Measurements from ENCODE around the gene VAV3.

The VAV3 gene

GRCh38 chr1:107795994-107796393, 169.0 kb downstream of the VAV3 start:
- Histone ChIP-seq H3K9ac (ENCODE audit: low read depth, low read length) (no peak overlapping the region), H3K36me3 (ENCODE audit: control insufficient read depth, insufficient read depth, low read length) (no peaks in the 10 kb centered on the region), H3K27me3 (ENCODE audit: control insufficient read depth, insufficient read depth, low read length) (no peaks in the 10 kb centered on the region), H3K4me3 (ENCODE audit: low read depth, low read length) (no peak overlapping the region), H3K9me3 (ENCODE audit: control insufficient read depth, insufficient read depth, low read length) (no peaks in the 10 kb centered on the region), H3K4me1 (ENCODE audit: control insufficient read depth, insufficient read depth, low read length) (no peaks in the 10 kb centered on the region)

- H3K4me1 ChIP-seq (ENCODE audit: control insufficient read depth, insufficient read depth, low read length): no peaks in the 10 kb centered on the region
These were observed 169.5 kb downstream of the VAV3 start for GRCh38 chr1:107795441-107795840.

DNA sequence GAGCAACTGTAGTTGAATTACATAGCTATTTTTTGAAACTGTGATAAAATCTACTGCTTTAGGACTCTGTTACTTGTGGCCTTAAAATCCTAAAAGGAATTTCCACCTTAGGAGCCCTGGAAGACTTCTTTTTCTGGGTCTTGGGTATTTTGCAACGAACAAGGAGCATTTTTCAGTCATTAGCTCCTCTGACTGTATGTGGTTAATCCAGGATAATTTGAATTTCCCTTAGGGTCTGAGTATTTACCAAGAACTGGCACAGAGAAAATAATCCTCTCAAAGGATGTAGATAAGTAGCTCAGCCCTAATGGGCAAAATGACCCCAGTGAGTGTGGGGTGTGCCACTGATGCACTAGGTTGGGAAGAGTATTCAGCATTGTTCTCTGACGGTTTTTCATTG, 170.4 kb downstream of the VAV3 start:
- H3K4me1 ChIP-seq (ENCODE audit: control insufficient read depth, insufficient read depth, low read length): no peaks in the 10 kb centered on the region
- H3K9ac ChIP-seq (ENCODE audit: low read depth, low read length): no peak overlapping the region
- no peaks in the 10 kb centered on the region for H3K27me3 ChIP-seq (ENCODE audit: control insufficient read depth, insufficient read depth, low read length)
- H3K36me3 ChIP-seq (ENCODE audit: control insufficient read depth, insufficient read depth, low read length): no peaks in the 10 kb centered on the region
- H3K9me3 ChIP-seq (ENCODE audit: control insufficient read depth, insufficient read depth, low read length): no peaks in the 10 kb centered on the region
- no peak overlapping the region for H3K4me3 ChIP-seq (ENCODE audit: low read depth, low read length)

More at GRCh38 chr1:107795441-107795840, 169.5 kb downstream of the VAV3 start:
- Histone ChIP-seq H3K4me3 (ENCODE audit: low read depth, low read length) (no peak overlapping the region), H3K36me3 (ENCODE audit: control insufficient read depth, insufficient read depth, low read length) (no peaks in the 10 kb centered on the region), H3K9me3 (ENCODE audit: control insufficient read depth, insufficient read depth, low read length) (no peaks in the 10 kb centered on the region), H3K27me3 (ENCODE audit: control insufficient read depth, insufficient read depth, low read length) (no peaks in the 10 kb centered on the region), H3K9ac (ENCODE audit: low read depth, low read length) (no peak overlapping the region)

GRCh38 chr1:107793896-107794453, 171.0 kb downstream of the VAV3 start:
- Histone ChIP-seq H3K9me3 (ENCODE audit: control insufficient read depth, insufficient read depth, low read length) (no peaks in the 10 kb centered on the region), H3K4me3 (ENCODE audit: low read depth, low read length) (no peak overlapping the region), H3K36me3 (ENCODE audit: control insufficient read depth, insufficient read depth, low read length) (no peaks in the 10 kb centered on the region), H3K4me1 (ENCODE audit: control insufficient read depth, insufficient read depth, low read length) (no peaks in the 10 kb centered on the region), H3K9ac (ENCODE audit: low read depth, low read length) (no peak overlapping the region), H3K27me3 (ENCODE audit: control insufficient read depth, insufficient read depth, low read length) (no peaks in the 10 kb centered on the region)

GRCh38 chr1:107791348-107791747, 173.6 kb downstream of the VAV3 start:
- H3K36me3 ChIP-seq (ENCODE audit: control insufficient read depth, insufficient read depth, low read length): no peaks in the 10 kb centered on the region
- no peaks in the 10 kb centered on the region for H3K4me1 ChIP-seq (ENCODE audit: control insufficient read depth, insufficient read depth, low read length)
- no peak overlapping the region for H3K9ac ChIP-seq (ENCODE audit: low read depth, low read length)
- no peaks in the 10 kb centered on the region for H3K9me3 ChIP-seq (ENCODE audit: control insufficient read depth, insufficient read depth, low read length)
- no peak overlapping the region for H3K4me3 ChIP-seq (ENCODE audit: low read depth, low read length)
- H3K27me3 ChIP-seq (ENCODE audit: control insufficient read depth, insufficient read depth, low read length): no peaks in the 10 kb centered on the region

- H3K9ac ChIP-seq (ENCODE audit: low read depth, low read length): no peak overlapping the region
- H3K36me3 ChIP-seq (ENCODE audit: control insufficient read depth, insufficient read depth, low read length): no peaks in the 10 kb centered on the region
- H3K4me3 ChIP-seq (ENCODE audit: low read depth, low read length): no peak overlapping the region
- H3K4me1 ChIP-seq (ENCODE audit: control insufficient read depth, insufficient read depth, low read length): no peaks in the 10 kb centered on the region
- no peaks in the 10 kb centered on the region for H3K9me3 ChIP-seq (ENCODE audit: control insufficient read depth, insufficient read depth, low read length)
- H3K27me3 ChIP-seq (ENCODE audit: control insufficient read depth, insufficient read depth, low read length): no peaks in the 10 kb centered on the region
These were observed 175.0 kb downstream of the VAV3 start for GRCh38 chr1:107789817-107790524.

- Histone ChIP-seq H3K4me1 (ENCODE audit: control insufficient read depth, insufficient read depth, low read length) (no peaks in the 10 kb centered on the region), H3K4me3 (ENCODE audit: low read depth, low read length) (no peak overlapping the region), H3K9ac (ENCODE audit: low read depth, low read length) (no peak overlapping the region), H3K27me3 (ENCODE audit: control insufficient read depth, insufficient read depth, low read length) (no peaks in the 10 kb centered on the region), H3K36me3 (ENCODE audit: control insufficient read depth, insufficient read depth, low read length) (no peaks in the 10 kb centered on the region), H3K9me3 (ENCODE audit: control insufficient read depth, insufficient read depth, low read length) (no peaks in the 10 kb centered on the region)
These were observed 176.5 kb downstream of the VAV3 start for GRCh38 chr1:107788206-107789202.

GRCh38 chr1:107787299-107787698, 177.7 kb downstream of the VAV3 start:
- H3K4me3 ChIP-seq (ENCODE audit: low read depth, low read length): no peak overlapping the region
- H3K4me1 ChIP-seq (ENCODE audit: control insufficient read depth, insufficient read depth, low read length): no peaks in the 10 kb centered on the region
- H3K36me3 ChIP-seq (ENCODE audit: control insufficient read depth, insufficient read depth, low read length): no peaks in the 10 kb centered on the region
- H3K9me3 ChIP-seq (ENCODE audit: control insufficient read depth, insufficient read depth, low read length): no peaks in the 10 kb centered on the region
- H3K27me3 ChIP-seq (ENCODE audit: control insufficient read depth, insufficient read depth, low read length): no peaks in the 10 kb centered on the region
- no peak overlapping the region for H3K9ac ChIP-seq (ENCODE audit: low read depth, low read length)

GRCh38 chr1:107786203-107786845, 178.7 kb downstream of the VAV3 start:
- Histone ChIP-seq H3K36me3 (ENCODE audit: control insufficient read depth, insufficient read depth, low read length) (no peaks in the 10 kb centered on the region), H3K9me3 (ENCODE audit: control insufficient read depth, insufficient read depth, low read length) (no peaks in the 10 kb centered on the region), H3K9ac (ENCODE audit: low read depth, low read length) (no peak overlapping the region), H3K4me3 (ENCODE audit: low read depth, low read length) (no peak overlapping the region), H3K4me1 (ENCODE audit: control insufficient read depth, insufficient read depth, low read length) (no peaks in the 10 kb centered on the region), H3K27me3 (ENCODE audit: control insufficient read depth, insufficient read depth, low read length) (no peaks in the 10 kb centered on the region)

DNA sequence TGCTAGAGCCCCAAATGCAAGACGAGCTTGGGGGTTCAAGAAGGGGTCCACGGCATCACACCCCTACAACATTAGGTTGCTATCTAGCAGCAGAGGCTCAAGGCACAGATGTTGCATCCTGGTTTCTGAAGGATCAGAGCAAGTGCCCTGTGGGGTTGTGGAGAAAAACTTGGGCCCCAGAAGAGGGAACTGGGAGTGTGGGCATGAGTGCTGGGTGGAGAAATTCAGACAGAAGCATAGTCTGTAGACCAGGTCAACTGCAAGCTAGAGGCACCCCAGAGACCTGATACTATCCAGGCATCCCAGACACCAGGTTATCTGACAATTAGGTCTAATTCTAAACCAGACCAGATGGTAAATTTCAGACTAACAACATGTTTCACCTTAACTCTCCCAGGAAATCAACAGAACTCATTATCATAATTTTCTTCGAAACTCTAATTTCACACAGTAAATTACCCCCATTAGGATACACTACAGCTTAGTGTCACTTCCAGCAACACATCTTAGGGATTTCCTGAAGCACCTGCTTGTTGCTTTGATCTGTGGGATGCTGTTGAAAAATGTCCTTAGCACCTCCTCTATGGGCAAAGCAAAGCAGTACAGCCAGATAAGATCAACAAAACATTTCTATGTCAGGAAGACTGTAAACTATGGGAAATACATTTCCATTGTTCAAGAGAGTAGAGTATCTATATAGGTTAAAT, 179.3 kb downstream of the VAV3 start:
- Histone ChIP-seq H3K27me3 (ENCODE audit: control insufficient read depth, insufficient read depth, low read length) (no peaks in the 10 kb centered on the region), H3K9me3 (ENCODE audit: control insufficient read depth, insufficient read depth, low read length) (no peaks in the 10 kb centered on the region), H3K9ac (ENCODE audit: low read depth, low read length) (no peak overlapping the region), H3K4me1 (ENCODE audit: control insufficient read depth, insufficient read depth, low read length) (no peaks in the 10 kb centered on the region), H3K36me3 (ENCODE audit: control insufficient read depth, insufficient read depth, low read length) (no peaks in the 10 kb centered on the region), H3K4me3 (ENCODE audit: low read depth, low read length) (no peak overlapping the region)
